Vagina (tissue), 2 donors: ENCODE data around the gene URAD. TPM values are rescaled to one million over a fixed set of nuclear protein-coding genes. Genes with fewer than 3 reads are reported as not detected.

Experiments used
- DNase-seq, 2 donors: peaks; one replicate each; pipeline ENCODE4 v3.0.0-alpha.2; 2017; ENCODE audit errors: extremely low spot score in 2 of 2
- H3K27ac ChIP-seq: fragments of 200-600 bp; sonication (generic); one replicate; pipeline ENCODE4 v1.5.1; 2019
- H3K27me3 ChIP-seq: fragments of 200-600 bp; sonication (generic); one replicate; pipeline ENCODE4 v1.5.1; 2019
- H3K36me3 ChIP-seq, 2 donors: fragments of 200-600 bp; sonication (generic); one replicate each; pipeline ENCODE4 v1.5.1; 2017 to 2019
- H3K4me1 ChIP-seq: fragments of 200-600 bp; sonication (generic); one replicate; pipeline ENCODE4 v1.5.1; 2019
- H3K4me3 ChIP-seq, 2 donors: fragments of 200-600 bp; sonication (generic); 1 replicate in 1 of 2; 2 replicates in 1 of 2; pipeline ENCODE4 v1.5.1; 2016 to 2019
- H3K9me3 ChIP-seq: fragments of 200-600 bp; sonication (generic); one replicate; pipeline ENCODE4 v1.5.1; 2019
- POLR2A ChIP-seq, 2 donors: fragments of 450-650 bp; IDR thresholded peaks; one replicate each; pipeline ENCODE4 v1.6.1; 2017; ENCODE audit warnings: antibody characterized with exemption in 2 of 2, mild to moderate bottlenecking in 2 of 2, moderate library complexity in 2 of 2
- POLR2AphosphoS5 ChIP-seq, 2 donors: sonication (generic); formaldehyde crosslinking; IDR thresholded peaks; one replicate each; pipeline ENCODE4 v1.9.0; 2017; ENCODE audit warnings: antibody characterized with exemption in 2 of 2, mild to moderate bottlenecking in 2 of 2, low read depth in 1 of 2; ENCODE audit not compliant: insufficient read depth in 1 of 2
- intact Hi-C: fragments of 100-400 bp; cut with DNase I; formaldehyde crosslinking; loops from one replicate; pipeline ENCODE4 v1.15.1; 2023
- total RNA-seq: library from RNA; depleted of rRNA; stranded (reverse); fragments of >200 nt; gene quantifications from one replicate; pipeline ENCODE4 v1.2.3, GENCODE V29; 2016
- TF ChIP-seq, protein P1 (sequence below), 3 experiments: fragments of 450-650 bp in 2 of 3; fragments of 200-600 bp in 1 of 3; sonication (generic) in 1 of 3; IDR thresholded peaks; one replicate each; pipeline ENCODE4 v1.5.1; 2017 to 2019; ENCODE audit warnings: antibody characterized with exemption in 3 of 3, mild to moderate bottlenecking in 2 of 3, moderate library complexity in 2 of 3

URAD gene
- total RNA-seq, 1 donor from 2014 or later: not detected

DNA sequence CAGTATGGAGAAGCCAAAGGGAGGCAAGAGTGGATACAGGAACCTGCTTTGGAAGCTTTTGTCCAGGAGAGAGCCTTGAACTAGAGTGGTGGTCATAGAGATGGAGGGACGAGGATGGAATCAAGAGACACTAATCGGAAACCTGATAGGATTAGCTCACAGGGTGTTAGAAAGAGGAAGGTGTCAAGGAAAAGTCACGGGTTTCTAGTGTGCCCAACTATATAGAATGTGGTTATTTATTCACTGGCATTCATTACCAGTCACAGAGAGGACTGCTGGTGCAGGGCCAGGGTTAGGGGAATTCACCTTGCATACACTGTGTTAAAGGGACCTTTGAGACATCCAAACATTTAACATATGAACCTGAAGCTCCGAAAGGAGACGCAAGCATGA is 43.4 kb upstream of the URAD start:
- no peak for DNase-seq
- Histone ChIP-seq H3K36me3 (no peaks in the 10 kb centered on the region), H3K27me3 (no peaks in the 10 kb centered on the region), H3K4me3 (no peak overlapping the region), H3K4me1 (no peaks in the 10 kb centered on the region), H3K9me3 (no peaks in the 10 kb centered on the region), H3K27ac (no peak overlapping the region)
- TF ChIP-seq POLR2AphosphoS5 (IDR thresholded peaks at IDR 0.05; ENCODE audit: insufficient read depth in 1 of 2, low read depth in 1 of 2) (no peak), POLR2A (IDR thresholded peaks at IDR 0.05) (no peak)
- TF ChIP-seq, protein P1, sequence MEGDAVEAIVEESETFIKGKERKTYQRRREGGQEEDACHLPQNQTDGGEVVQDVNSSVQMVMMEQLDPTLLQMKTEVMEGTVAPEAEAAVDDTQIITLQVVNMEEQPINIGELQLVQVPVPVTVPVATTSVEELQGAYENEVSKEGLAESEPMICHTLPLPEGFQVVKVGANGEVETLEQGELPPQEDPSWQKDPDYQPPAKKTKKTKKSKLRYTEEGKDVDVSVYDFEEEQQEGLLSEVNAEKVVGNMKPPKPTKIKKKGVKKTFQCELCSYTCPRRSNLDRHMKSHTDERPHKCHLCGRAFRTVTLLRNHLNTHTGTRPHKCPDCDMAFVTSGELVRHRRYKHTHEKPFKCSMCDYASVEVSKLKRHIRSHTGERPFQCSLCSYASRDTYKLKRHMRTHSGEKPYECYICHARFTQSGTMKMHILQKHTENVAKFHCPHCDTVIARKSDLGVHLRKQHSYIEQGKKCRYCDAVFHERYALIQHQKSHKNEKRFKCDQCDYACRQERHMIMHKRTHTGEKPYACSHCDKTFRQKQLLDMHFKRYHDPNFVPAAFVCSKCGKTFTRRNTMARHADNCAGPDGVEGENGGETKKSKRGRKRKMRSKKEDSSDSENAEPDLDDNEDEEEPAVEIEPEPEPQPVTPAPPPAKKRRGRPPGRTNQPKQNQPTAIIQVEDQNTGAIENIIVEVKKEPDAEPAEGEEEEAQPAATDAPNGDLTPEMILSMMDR (IDR thresholded peaks at IDR 0.05): no peak
- intact Hi-C loops: no loop called here

DNA sequence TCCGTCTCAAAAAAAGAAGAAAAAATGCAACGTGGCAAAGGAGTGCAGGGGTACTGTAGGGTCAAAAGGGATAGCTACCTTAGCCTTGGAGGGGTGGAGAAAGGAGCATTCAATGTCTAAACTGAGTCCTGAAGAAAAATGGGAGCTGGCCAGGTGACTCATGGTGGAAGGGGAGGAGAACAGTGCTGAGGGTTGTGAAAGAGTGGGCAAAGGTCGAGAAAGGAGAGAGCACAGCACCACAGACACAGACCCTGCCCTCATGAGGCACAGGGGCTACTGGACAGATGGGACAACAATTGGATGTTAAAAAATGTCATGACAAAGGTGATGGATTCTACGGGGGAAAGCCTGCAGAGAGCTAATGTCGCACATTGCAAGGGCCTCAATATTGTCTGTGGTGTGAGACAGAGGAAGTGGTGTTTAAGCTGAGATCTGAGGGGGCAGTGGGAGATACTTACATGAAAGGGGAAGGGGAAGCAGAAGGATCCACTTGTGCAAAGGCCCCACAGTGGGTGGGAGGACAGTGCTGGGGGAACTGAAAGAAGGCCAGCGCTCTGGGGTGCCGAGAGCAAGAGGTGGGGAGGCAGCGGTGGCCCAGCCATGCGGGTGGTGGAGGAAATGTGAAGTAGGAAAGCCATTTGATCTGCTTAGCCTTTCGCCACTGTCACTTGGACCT is 42.9 kb upstream of the URAD start:
- Histone ChIP-seq H3K9me3 (no peaks in the 10 kb centered on the region), H3K36me3 (no peaks in the 10 kb centered on the region), H3K4me1 (no peaks in the 10 kb centered on the region), H3K27me3 (no peaks in the 10 kb centered on the region), H3K27ac (no peak overlapping the region), H3K4me3 (no peak overlapping the region)
- no peak for DNase-seq
- intact Hi-C loops: no loop called here
- no peak for TF ChIP-seq POLR2AphosphoS5 (IDR thresholded peaks at IDR 0.05; ENCODE audit: insufficient read depth in 1 of 2, low read depth in 1 of 2)

DNA sequence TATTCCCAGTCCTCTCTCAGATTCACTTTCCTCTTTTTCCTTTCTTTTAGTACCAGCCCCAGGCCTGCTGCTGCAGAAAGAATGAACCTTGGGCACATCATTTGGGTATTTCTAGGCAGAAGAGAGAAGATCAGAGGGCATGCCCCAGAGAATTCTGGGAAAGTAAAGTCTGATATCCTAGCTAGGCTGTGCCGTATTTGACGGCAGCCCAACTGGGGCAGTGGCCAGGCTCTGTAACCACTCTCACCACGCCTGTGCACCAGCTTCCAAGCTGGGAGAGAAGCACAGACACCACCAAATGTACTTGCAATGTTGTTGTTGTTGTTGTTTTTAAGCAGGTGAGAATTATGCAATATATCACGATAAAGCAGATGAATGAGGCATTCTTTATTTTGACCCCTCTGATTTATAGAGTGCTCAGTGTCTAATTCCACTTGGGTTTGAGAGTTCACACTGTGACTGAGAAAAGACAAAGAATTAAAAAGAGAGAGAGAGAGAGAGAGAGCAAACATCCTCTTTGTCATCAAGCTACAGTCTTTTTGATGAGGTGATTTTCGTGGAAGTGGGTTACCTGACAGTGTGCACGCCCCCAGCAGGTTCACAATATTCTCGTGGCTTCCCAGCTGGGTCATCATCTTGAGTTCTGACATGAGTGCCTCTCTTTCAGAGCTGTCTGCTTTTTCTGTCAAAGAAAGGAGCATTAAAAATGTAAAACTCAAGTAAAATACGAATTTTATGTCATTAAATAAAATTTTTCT is 39.3 kb upstream of the URAD start:
- Histone ChIP-seq H3K27ac (no peak overlapping the region), H3K27me3 (no peaks in the 10 kb centered on the region), H3K4me1 (no peaks in the 10 kb centered on the region), H3K9me3 (no peaks in the 10 kb centered on the region), H3K4me3 (no peak overlapping the region), H3K36me3 (no peaks in the 10 kb centered on the region)
- DNase-seq: no peak
- TF ChIP-seq, protein P1 (IDR thresholded peaks at IDR 0.05): no peak
- no peak for TF ChIP-seq POLR2AphosphoS5 (IDR thresholded peaks at IDR 0.05; ENCODE audit: insufficient read depth in 1 of 2, low read depth in 1 of 2)
- no peak for TF ChIP-seq POLR2A (IDR thresholded peaks at IDR 0.05)
- intact Hi-C loops: no loop called here

DNA sequence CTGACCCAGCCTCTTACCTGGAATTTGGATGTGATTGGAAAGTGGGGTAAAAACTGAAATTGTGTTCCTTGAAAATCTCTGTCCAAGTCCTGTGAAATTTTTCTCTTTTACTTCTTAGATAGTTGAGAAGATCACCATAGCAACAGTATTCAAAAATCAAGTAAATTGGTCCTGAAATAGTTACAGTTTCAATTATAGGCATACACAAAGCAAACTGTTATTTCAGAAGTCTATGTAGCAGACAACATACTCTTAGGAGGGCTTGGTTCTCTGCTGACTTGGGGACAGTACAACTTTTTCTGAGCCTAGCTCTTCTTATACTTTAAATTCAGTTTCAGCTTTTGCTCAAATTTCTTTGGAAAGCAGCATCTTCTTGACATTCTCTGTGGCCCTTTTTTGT is 38.6 kb upstream of the URAD start:
- TF ChIP-seq POLR2AphosphoS5 (IDR thresholded peaks at IDR 0.05; ENCODE audit: insufficient read depth in 1 of 2, low read depth in 1 of 2) (no peak), POLR2A (IDR thresholded peaks at IDR 0.05) (no peak)
- TF ChIP-seq, protein P1 (IDR thresholded peaks at IDR 0.05): no peak
- Histone ChIP-seq H3K4me3 (no peak overlapping the region), H3K4me1 (no peaks in the 10 kb centered on the region), H3K9me3 (no peaks in the 10 kb centered on the region), H3K36me3 (no peaks in the 10 kb centered on the region), H3K27me3 (no peaks in the 10 kb centered on the region), H3K27ac (no peak overlapping the region)
- intact Hi-C loops: no loop called here
- no peak for DNase-seq

DNA sequence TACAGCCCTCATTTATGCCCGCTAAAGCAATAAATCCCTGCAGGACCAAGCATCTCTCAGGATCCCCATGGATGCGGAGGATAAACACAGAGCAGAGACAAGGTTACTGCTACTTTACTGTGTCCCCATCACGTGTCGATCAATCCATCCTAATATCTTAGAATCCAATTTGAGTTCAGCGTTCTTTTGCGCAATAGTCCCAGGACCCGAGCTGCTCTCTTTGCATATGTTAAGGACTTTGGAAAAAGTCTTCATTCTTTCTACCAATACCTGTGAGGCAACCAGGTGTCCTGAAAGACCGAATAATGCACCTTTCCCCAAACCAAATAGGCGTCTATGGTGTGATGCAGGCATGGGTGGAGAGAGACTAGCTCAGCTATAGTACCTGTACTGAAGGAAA is 38.0 kb upstream of the URAD start:
- H3K4me3 ChIP-seq: no peak overlapping the region
- H3K27ac ChIP-seq: no peak overlapping the region
- H3K36me3 ChIP-seq: no peaks in the 10 kb centered on the region
- intact Hi-C loops: no loop called here
- H3K4me1 ChIP-seq: no peaks in the 10 kb centered on the region
- DNase-seq: no peak
- no peaks in the 10 kb centered on the region for H3K27me3 ChIP-seq
- TF ChIP-seq POLR2AphosphoS5 (IDR thresholded peaks at IDR 0.05; ENCODE audit: insufficient read depth in 1 of 2, low read depth in 1 of 2) (no peak), POLR2A (IDR thresholded peaks at IDR 0.05) (no peak)
- TF ChIP-seq, protein P1 (IDR thresholded peaks at IDR 0.05): no peak
- H3K9me3 ChIP-seq: no peaks in the 10 kb centered on the region
